ENCODE results near the gene IL17RB.

The IL17RB gene

GRCh38 chr3:53811143-53811927, 35.0 kb upstream of the IL17RB start:
- no peak for DNase-seq (ENCODE audit: low read depth)

GRCh38 chr3:53812434-53812833, 33.9 kb upstream of the IL17RB start:
- no peak for DNase-seq (ENCODE audit: low read depth)

- no peak for DNase-seq (ENCODE audit: low read depth)
Observed at GRCh38 chr3:53813229-53813628, 33.1 kb upstream of the IL17RB start.

- DNase-seq (ENCODE audit: low read depth), result no peak
Observed at GRCh38 chr3:53813876-53814275, 32.5 kb upstream of the IL17RB start.

GRCh38 chr3:53815067-53815466, 31.3 kb upstream of the IL17RB start:
- no peak for DNase-seq (ENCODE audit: low read depth)

GRCh38 chr3:53815651-53816050, 30.7 kb upstream of the IL17RB start:
- no peak for DNase-seq (ENCODE audit: low read depth)

- DNase-seq (ENCODE audit: low read depth), result no peak
Observed at GRCh38 chr3:53816425-53816824, 29.9 kb upstream of the IL17RB start.

- no peak for DNase-seq (ENCODE audit: low read depth)
Observed at GRCh38 chr3:53817211-53817610, 29.2 kb upstream of the IL17RB start.

GRCh38 chr3:53817809-53818208, 28.6 kb upstream of the IL17RB start:
- no peak for DNase-seq (ENCODE audit: low read depth)

- no peak for DNase-seq (ENCODE audit: low read depth)
Observed at GRCh38 chr3:53818221-53819162, 27.9 kb upstream of the IL17RB start.

GRCh38 chr3:53819163-53819868, 27.1 kb upstream of the IL17RB start:
- no peak for DNase-seq (ENCODE audit: low read depth)

GRCh38 chr3:53820084-53820483, 26.3 kb upstream of the IL17RB start:
- no peak for DNase-seq (ENCODE audit: low read depth)

- no peak for DNase-seq (ENCODE audit: low read depth)
Observed at GRCh38 chr3:53820756-53821580, 25.4 kb upstream of the IL17RB start.

GRCh38 chr3:53821631-53822121, 24.7 kb upstream of the IL17RB start:
- DNase-seq (ENCODE audit: low read depth), result no peak

GRCh38 chr3:53822331-53822741, 24.0 kb upstream of the IL17RB start:
- no peak for DNase-seq (ENCODE audit: low read depth)

GRCh38 chr3:53823026-53823955, 23.1 kb upstream of the IL17RB start:
- no peak for DNase-seq (ENCODE audit: low read depth)

GRCh38 chr3:53823956-53824657, 22.3 kb upstream of the IL17RB start:
- no peak for DNase-seq (ENCODE audit: low read depth)

GRCh38 chr3:53824795-53825194, 21.6 kb upstream of the IL17RB start:
- DNase-seq (ENCODE audit: low read depth), result no peak

GRCh38 chr3:53826048-53826447, 20.3 kb upstream of the IL17RB start:
- DNase-seq (ENCODE audit: low read depth), result no peak

GRCh38 chr3:53828581-53828980, 17.8 kb upstream of the IL17RB start:
- no peak for DNase-seq (ENCODE audit: low read depth)
